Forelimb muscle (tissue), 1 donor: ENCODE data around the gene SLC35F3. TPM values are rescaled to one million over a fixed set of nuclear protein-coding genes. Genes with fewer than 3 reads are reported as not detected.
A peak's percentile ranks its signal among the peaks of the same experiment; 100 is the strongest.
"Not testable (repeated sequence)": the region's sequence is repeated elsewhere in the genome, so short reads cannot be mapped to it uniquely, and the experiment has no call there.

Experiments
- DNase-seq: peaks from one replicate; pipeline ENCODE4 v3.0.0-alpha.2; 2013; ENCODE audit warnings: low read depth
- polyA plus RNA-seq: library from polyadenylated mRNA; unstranded; fragments of 120-200 nt; gene quantifications from one replicate; pipeline ENCODE4 v1.2.1, GENCODE V29; 2013; ENCODE audit not compliant: insufficient read length

The SLC35F3 gene
- polyA plus RNA-seq, 1 donor: 0.53 TPM

- no peak for DNase-seq
Observed at GRCh38 chr1:234141006-234141405, 236.5 kb downstream of the SLC35F3 start.

- no peak for DNase-seq
Observed at GRCh38 chr1:234143681-234144080, 239.2 kb downstream of the SLC35F3 start.

- DNase-seq: no peak
Observed at GRCh38 chr1:234144901-234145300, 240.4 kb downstream of the SLC35F3 start.

- DNase-seq: no peak
Observed at GRCh38 chr1:234148350-234148749, 243.9 kb downstream of the SLC35F3 start.

- DNase-seq: no peak
Observed at GRCh38 chr1:234148816-234149215, 244.3 kb downstream of the SLC35F3 start.

- DNase-seq: no peak
Observed at GRCh38 chr1:234149217-234149616, 244.7 kb downstream of the SLC35F3 start.

- DNase-seq: no peak
Observed at GRCh38 chr1:234150892-234151291, 246.4 kb downstream of the SLC35F3 start.

GRCh38 chr1:234152344-234152743 is 247.9 kb downstream of the SLC35F3 start:
- not testable (repeated sequence) for DNase-seq

- peak; percentile 28 for DNase-seq
Observed at GRCh38 chr1:234154320-234155251, 250.1 kb downstream of the SLC35F3 start.

GRCh38 chr1:234162661-234163060 is 258.2 kb downstream of the SLC35F3 start:
- no peak for DNase-seq

GRCh38 chr1:234163267-234163919 is 258.9 kb downstream of the SLC35F3 start:
- DNase-seq: no peak

GRCh38 chr1:234164098-234164709 is 259.7 kb downstream of the SLC35F3 start:
- DNase-seq: no peak

- no peak for DNase-seq
Observed at GRCh38 chr1:234168061-234168724, 263.7 kb downstream of the SLC35F3 start.

- no peak for DNase-seq
Observed at GRCh38 chr1:234169161-234169849, 264.8 kb downstream of the SLC35F3 start.

- no peak for DNase-seq
Observed at GRCh38 chr1:234170067-234170466, 265.6 kb downstream of the SLC35F3 start.

GRCh38 chr1:234170622-234171021 is 266.1 kb downstream of the SLC35F3 start:
- DNase-seq: no peak

- no peak for DNase-seq
Observed at GRCh38 chr1:234173968-234174367, 269.5 kb downstream of the SLC35F3 start.

GRCh38 chr1:234175363-234175762 is 270.9 kb downstream of the SLC35F3 start:
- no peak for DNase-seq

GRCh38 chr1:234176000-234176399 is 271.5 kb downstream of the SLC35F3 start:
- no peak for DNase-seq

GRCh38 chr1:234176847-234177246 is 272.4 kb downstream of the SLC35F3 start:
- not testable (repeated sequence) for DNase-seq

GRCh38 chr1:234185438-234185837 is 281.0 kb downstream of the SLC35F3 start:
- DNase-seq: no peak
